Neural progenitor cell (in vitro differentiated cells): ENCODE data around the gene GAR1. TPM values are rescaled to one million over a fixed set of nuclear protein-coding genes. Genes with fewer than 3 reads are reported as not detected.
"Not testable (repeated sequence)": the region's sequence is repeated elsewhere in the genome, so short reads cannot be mapped to it uniquely, and the experiment has no call there.

Experiments used
- DNase-seq: peaks from one replicate; pipeline ENCODE4 v3.0.0-alpha.2; 2016; ENCODE audit warnings: low spot score
- H2AFZ ChIP-seq: fragments of 200-600 bp; sonication (generic); replicated peaks from 2 replicates; pipeline ENCODE4 v1.6.1; 2016; ENCODE audit warnings: antibody characterized with exemption
- H3F3A ChIP-seq: fragments of 200-600 bp; sonication (generic); 2 replicates; pipeline ENCODE4 v1.6.1; 2016; ENCODE audit warnings: antibody characterized with exemption, low read depth
- H3K27ac ChIP-seq: fragments of 200-600 bp; sonication (generic); 2 replicates; pipeline ENCODE4 v1.5.1; 2016; ENCODE audit warnings: mild to moderate bottlenecking
- H3K27me3 ChIP-seq: fragments of 200-600 bp; sonication (generic); 2 replicates; pipeline ENCODE4 v1.6.1; 2016; ENCODE audit warnings: mild to moderate bottlenecking, moderate library complexity
- H3K36me3 ChIP-seq: fragments of 200-600 bp; sonication (generic); 2 replicates; pipeline ENCODE4 v1.5.1; 2016
- H3K4me1 ChIP-seq: fragments of 200-600 bp; sonication (generic); 2 replicates; pipeline ENCODE4 v1.6.1; 2016; ENCODE audit warnings: mixed run types
- H3K4me2 ChIP-seq: fragments of 200-600 bp; sonication (generic); 2 replicates; pipeline ENCODE4 v1.6.1; 2016
- H3K4me3 ChIP-seq: fragments of 200-600 bp; sonication (generic); 2 replicates; pipeline ENCODE4 v1.5.1; 2016
- H3K79me2 ChIP-seq: fragments of 200-600 bp; sonication (generic); 2 replicates; pipeline ENCODE4 v1.6.1; 2016; ENCODE audit warnings: low read depth
- H3K9ac ChIP-seq: fragments of 200-600 bp; sonication (generic); 2 replicates; pipeline ENCODE4 v1.6.1; 2016
- H3K9me3 ChIP-seq: fragments of 200-600 bp; sonication (generic); 2 replicates; pipeline ENCODE4 v1.5.1; 2016; ENCODE audit warnings: low read depth
- H4K20me1 ChIP-seq: fragments of 200-600 bp; sonication (generic); 2 replicates; pipeline ENCODE4 v1.6.1; 2016; ENCODE audit warnings: low read depth
- H3K27ac Mint-ChIP-seq: 3 replicates; pipeline ENCODE4 v1.8.0; 2021; ENCODE audit warnings: mixed read lengths
- H3K27me3 Mint-ChIP-seq: 2 replicates; pipeline ENCODE4 v1.8.0; 2022; ENCODE audit warnings: low read depth, mild to moderate bottlenecking, inconsistent platforms, moderate library complexity, mixed read lengths; ENCODE audit not compliant: insufficient read depth
- H3K36me3 Mint-ChIP-seq: 3 replicates; pipeline ENCODE4 v1.8.0; 2021; ENCODE audit warnings: mixed read lengths
- H3K4me1 Mint-ChIP-seq: 3 replicates; pipeline ENCODE4 v1.8.0; 2021; ENCODE audit warnings: mixed read lengths
- H3K4me3 Mint-ChIP-seq: 3 replicates; pipeline ENCODE4 v1.8.0; 2021; ENCODE audit warnings: mild to moderate bottlenecking, moderate library complexity, mixed read lengths
- H3K9me3 Mint-ChIP-seq: 3 replicates; pipeline ENCODE4 v1.8.0; 2020; ENCODE audit warnings: mixed read lengths
- EZH2 ChIP-seq: fragments of 200-600 bp; sonication (generic); IDR thresholded peaks from 2 replicates; pipeline ENCODE4 v1.6.1; 2017; ENCODE audit warnings: antibody characterized with exemption, mild to moderate bottlenecking, moderate library complexity
- EZH2phosphoT487 ChIP-seq: fragments of 200-600 bp; sonication (generic); IDR thresholded peaks from 2 replicates; pipeline ENCODE4 v1.6.1; 2017; ENCODE audit warnings: antibody characterized with exemption
- total RNA-seq: library from RNA; depleted of rRNA; stranded (reverse); fragments of >200 nt; gene quantifications from 2 replicates; pipeline ENCODE4 v1.2.3, GENCODE V29; 2015; ENCODE audit warnings: low replicate concordance
- TF ChIP-seq, protein P1 (sequence below): fragments of 200-600 bp; sonication (generic); IDR thresholded peaks from 2 replicates; pipeline ENCODE4 v1.5.1; 2017; ENCODE audit warnings: antibody characterized with exemption, mild to moderate bottlenecking

The GAR1 gene
- total RNA-seq, 1 donor from 2014 or later, result 10.2 TPM

- H3K9ac ChIP-seq, result no peak overlapping the region
- Mint-ChIP-seq H3K27ac (no peak overlapping the region), H3K27me3 (no peaks in the 10 kb centered on the region), H3K36me3 (no peaks in the 10 kb centered on the region), H3K9me3 (peaks cover 4% of the 10 kb centered on the region), H3K4me3 (no peak overlapping the region), H3K4me1 (peaks cover 18% of the 10 kb centered on the region)
- H3F3A ChIP-seq, result peaks cover 2% of the 10 kb centered on the region
- no peak overlapping the region for H3K27ac ChIP-seq
- no peak for DNase-seq
- H3K9me3 ChIP-seq, result no peaks in the 10 kb centered on the region
- no peak overlapping the region for H3K4me2 ChIP-seq
- H3K79me2 ChIP-seq, result no peaks in the 10 kb centered on the region
- no peaks in the 10 kb centered on the region for H3K27me3 ChIP-seq
- TF ChIP-seq EZH2phosphoT487 (no peak), EZH2 (no peak)
- TF ChIP-seq, protein P1, sequence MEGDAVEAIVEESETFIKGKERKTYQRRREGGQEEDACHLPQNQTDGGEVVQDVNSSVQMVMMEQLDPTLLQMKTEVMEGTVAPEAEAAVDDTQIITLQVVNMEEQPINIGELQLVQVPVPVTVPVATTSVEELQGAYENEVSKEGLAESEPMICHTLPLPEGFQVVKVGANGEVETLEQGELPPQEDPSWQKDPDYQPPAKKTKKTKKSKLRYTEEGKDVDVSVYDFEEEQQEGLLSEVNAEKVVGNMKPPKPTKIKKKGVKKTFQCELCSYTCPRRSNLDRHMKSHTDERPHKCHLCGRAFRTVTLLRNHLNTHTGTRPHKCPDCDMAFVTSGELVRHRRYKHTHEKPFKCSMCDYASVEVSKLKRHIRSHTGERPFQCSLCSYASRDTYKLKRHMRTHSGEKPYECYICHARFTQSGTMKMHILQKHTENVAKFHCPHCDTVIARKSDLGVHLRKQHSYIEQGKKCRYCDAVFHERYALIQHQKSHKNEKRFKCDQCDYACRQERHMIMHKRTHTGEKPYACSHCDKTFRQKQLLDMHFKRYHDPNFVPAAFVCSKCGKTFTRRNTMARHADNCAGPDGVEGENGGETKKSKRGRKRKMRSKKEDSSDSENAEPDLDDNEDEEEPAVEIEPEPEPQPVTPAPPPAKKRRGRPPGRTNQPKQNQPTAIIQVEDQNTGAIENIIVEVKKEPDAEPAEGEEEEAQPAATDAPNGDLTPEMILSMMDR, result no peak
- H2AFZ ChIP-seq, result no peak overlapping the region
- H3K4me3 ChIP-seq, result no peak overlapping the region
- H3K4me1 ChIP-seq, result peaks cover 27% of the 10 kb centered on the region
- H4K20me1 ChIP-seq, result no peaks in the 10 kb centered on the region
- H3K36me3 ChIP-seq, result no peaks in the 10 kb centered on the region
Measured at GRCh38 chr4:109850601-109851000, 35.0 kb downstream of the GAR1 start.

GRCh38 chr4:109859426-109860300, 44.1 kb downstream of the GAR1 start:
- H3K36me3 Mint-ChIP-seq, H3F3A ChIP-seq, H3K79me2 ChIP-seq, H3K4me1 ChIP-seq, H3K4me3 ChIP-seq, H3K27me3 Mint-ChIP-seq, DNase-seq, H3K4me3 Mint-ChIP-seq, H3K27ac ChIP-seq, H3K9me3 ChIP-seq, H3K4me1 Mint-ChIP-seq, H3K4me2 ChIP-seq, H3K36me3 ChIP-seq, H4K20me1 ChIP-seq, H3K9ac ChIP-seq, H3K27me3 ChIP-seq, H3K27ac Mint-ChIP-seq, H2AFZ ChIP-seq: not testable (repeated sequence)
- H3K9me3 Mint-ChIP-seq, result peaks cover 17% of the 10 kb centered on the region

GRCh38 chr4:109861271-109861670, 45.7 kb downstream of the GAR1 start:
- no peaks in the 10 kb centered on the region for H4K20me1 ChIP-seq
- Mint-ChIP-seq H3K4me1 (no peaks in the 10 kb centered on the region), H3K9me3 (peaks cover 13% of the 10 kb centered on the region), H3K27ac (no peak overlapping the region), H3K27me3 (no peaks in the 10 kb centered on the region), H3K36me3 (no peaks in the 10 kb centered on the region), H3K4me3 (no peak overlapping the region)
- H3K27ac ChIP-seq, result no peak overlapping the region
- H3K4me1 ChIP-seq, result no peaks in the 10 kb centered on the region
- H3K4me2 ChIP-seq, result no peak overlapping the region
- no peaks in the 10 kb centered on the region for H3K27me3 ChIP-seq
- no peaks in the 10 kb centered on the region for H3F3A ChIP-seq
- TF ChIP-seq EZH2phosphoT487 (no peak), EZH2 (no peak)
- TF ChIP-seq, protein P1, result no peak
- no peak for DNase-seq
- H3K79me2 ChIP-seq, result no peaks in the 10 kb centered on the region
- no peak overlapping the region for H2AFZ ChIP-seq
- no peaks in the 10 kb centered on the region for H3K36me3 ChIP-seq
- no peaks in the 10 kb centered on the region for H3K9me3 ChIP-seq
- no peak overlapping the region for H3K4me3 ChIP-seq
- no peak overlapping the region for H3K9ac ChIP-seq

DNA sequence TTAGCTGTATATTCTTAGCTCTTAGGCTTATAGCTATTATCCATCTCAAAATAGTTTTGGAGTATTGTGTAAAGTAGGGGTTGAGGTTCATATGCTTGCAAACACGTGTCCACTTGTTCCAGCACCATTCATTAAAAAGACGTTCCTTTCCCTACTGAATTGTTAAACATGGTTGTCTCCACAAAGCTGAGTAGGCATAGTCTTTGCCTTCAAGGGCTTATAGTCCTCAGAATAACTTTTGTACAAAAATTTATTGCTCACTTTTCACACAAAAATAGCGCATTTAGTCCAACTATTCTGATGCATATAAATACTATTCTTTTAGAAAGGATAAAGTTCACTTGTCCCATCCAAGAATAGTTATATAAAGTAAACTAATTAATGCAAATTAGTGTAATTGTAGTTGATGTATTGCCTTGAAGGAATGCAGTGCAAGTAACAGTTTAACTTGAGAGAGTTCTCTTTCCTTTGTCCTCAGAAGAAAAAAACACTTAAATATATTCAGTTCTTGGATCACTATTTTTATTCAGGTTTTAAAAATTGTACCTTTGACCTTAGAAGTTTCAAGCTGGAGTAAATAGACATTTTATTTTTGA, 46.5 kb downstream of the GAR1 start:
- Mint-ChIP-seq H3K9me3 (peaks cover 13% of the 10 kb centered on the region), H3K4me3 (no peak overlapping the region), H3K4me1 (no peaks in the 10 kb centered on the region), H3K27ac (no peak overlapping the region), H3K36me3 (no peaks in the 10 kb centered on the region), H3K27me3 (no peaks in the 10 kb centered on the region)
- Histone ChIP-seq H3K27ac (no peak overlapping the region), H3K9ac (no peak overlapping the region), H3F3A (no peaks in the 10 kb centered on the region), H3K4me2 (no peak overlapping the region), H3K4me1 (no peaks in the 10 kb centered on the region), H3K27me3 (no peaks in the 10 kb centered on the region), H3K9me3 (no peaks in the 10 kb centered on the region), H3K79me2 (no peaks in the 10 kb centered on the region), H4K20me1 (no peaks in the 10 kb centered on the region), H2AFZ (no peak overlapping the region), H3K4me3 (no peak overlapping the region), H3K36me3 (no peaks in the 10 kb centered on the region)
- TF ChIP-seq, protein P1, result no peak
- TF ChIP-seq EZH2phosphoT487 (no peak), EZH2 (no peak)
- no peak for DNase-seq
